Caco-2 (cell line): ENCODE data around the gene FOXN3. TPM values are rescaled to one million over a fixed set of nuclear protein-coding genes. Genes with fewer than 3 reads are reported as not detected.

Experiments
- BruUV-seq: library from RNA; stranded (reverse); fragments of 400-500 nt; replicated peaks from 2 replicates; lab custom pipeline; 2021; lab: Mats Ljungman, UMichigan
- CTCF ChIA-PET: fragments of 300-600 bp; sonication (Branson Sonifier 250); formaldehyde crosslinking; loops from one replicate; lab custom pipeline; 2022; ENCODE audit warnings: antibody characterized with exemption; lab: Charles Lee
- POLR2A ChIA-PET: fragments of 300-600 bp; sonication (Branson Sonifier 250); formaldehyde crosslinking; loops from one replicate; lab custom pipeline; 2022; ENCODE audit warnings: antibody characterized with exemption; lab: Charles Lee
- DNase-seq, 2 experiments: peaks; one replicate each; pipeline versions ENCODE4 v3.0.0 to v3.0.0-alpha.2; 2020 to 2022
- H3K27me3 ChIP-seq: replicated peaks from 2 replicates; pipeline ENCODE4 v1.6.0; 2011; ENCODE audit warnings: low read length; ENCODE audit not compliant: control insufficient read depth, insufficient read depth
- H3K36me3 ChIP-seq: 2 replicates; pipeline ENCODE4 v1.5.1; 2011; ENCODE audit warnings: low read length; ENCODE audit not compliant: control insufficient read depth, insufficient read depth
- H3K4me1 ChIP-seq: fragments of 250-450 bp; sonication (Bioruptor Pico); 2 replicates; pipeline ENCODE4 v1.5.1; 2020; ENCODE audit warnings: mild to moderate bottlenecking
- H3K4me3 ChIP-seq: 2 replicates; pipeline ENCODE4 v1.5.1; 2011; ENCODE audit warnings: low read depth, mild to moderate bottlenecking, control low read depth, low read length
- H3K9me3 ChIP-seq: fragments of 250-450 bp; sonication (Bioruptor Pico); 2 replicates; pipeline ENCODE4 v1.5.1; 2020; ENCODE audit warnings: mild to moderate bottlenecking, moderate library complexity
- H3K27ac Mint-ChIP-seq: one replicate; pipeline ENCODE4 v1.8.0; 2022; ENCODE audit warnings: mixed read lengths; ENCODE audit not compliant: unreplicated experiment
- H3K27me3 Mint-ChIP-seq: one replicate; pipeline ENCODE4 v1.8.0; 2022; ENCODE audit warnings: mixed read lengths; ENCODE audit not compliant: insufficient read depth, unreplicated experiment
- H3K36me3 Mint-ChIP-seq: one replicate; pipeline ENCODE4 v1.8.0; 2022; ENCODE audit warnings: mild to moderate bottlenecking, mixed read lengths; ENCODE audit not compliant: insufficient read depth, unreplicated experiment
- H3K4me1 Mint-ChIP-seq: one replicate; pipeline ENCODE4 v1.8.0; 2022; ENCODE audit warnings: low read depth, mixed read lengths; ENCODE audit not compliant: unreplicated experiment
- H3K4me3 Mint-ChIP-seq: one replicate; pipeline ENCODE4 v1.8.0; 2022; ENCODE audit warnings: mild to moderate bottlenecking, moderate library complexity, mixed read lengths; ENCODE audit not compliant: unreplicated experiment
- H3K9me3 Mint-ChIP-seq: one replicate; pipeline ENCODE4 v1.8.0; 2022; ENCODE audit warnings: mixed read lengths; ENCODE audit not compliant: unreplicated experiment
- CTCF ChIP-seq, 2 experiments: fragments of 200-600 bp in 1 of 2; IDR thresholded peaks; 1 replicate in 1 of 2; 2 replicates in 1 of 2; pipeline versions ENCODE4 v1.5.1 to v1.8.0; 2011 to 2022; ENCODE audit warnings: antibody characterized with exemption in 1 of 2, control low read depth in 1 of 2, inconsistent platforms in 1 of 2, low read depth in 1 of 2, low read length in 1 of 2, mild to moderate bottlenecking in 1 of 2, moderate library complexity in 1 of 2; ENCODE audit not compliant: insufficient read depth in 1 of 2, severe bottlenecking in 1 of 2, unreplicated experiment in 1 of 2
- intact Hi-C: fragments of 100-400 bp; cut with micrococcal nuclease; formaldehyde crosslinking; loops from one replicate; pipeline ENCODE4 v1.10.0; 2022; ENCODE audit not compliant: unreplicated experiment
- total RNA-seq: library from RNA; stranded (reverse); gene quantifications from 2 replicates; pipeline ENCODE4 v1.2.3, GENCODE V29; 2022

FOXN3 gene
- total RNA-seq, 1 experiment from 2014 or later: 20.6 TPM

GRCh38 chr14:89255852-89256251 is 161.2 kb downstream of the FOXN3 start:
- CTCF ChIA-PET: no interaction called here
- Mint-ChIP-seq H3K27me3 (no peaks in the 10 kb centered on the region), H3K9me3 (no peaks in the 10 kb centered on the region), H3K27ac (no peak overlapping the region), H3K4me3 (no peak overlapping the region), H3K4me1 (no peaks in the 10 kb centered on the region), H3K36me3 (no peaks in the 10 kb centered on the region)
- Histone ChIP-seq H3K4me3 (no peak overlapping the region), H3K9me3 (no peaks in the 10 kb centered on the region), H3K36me3 (no peaks in the 10 kb centered on the region), H3K27me3 (no peaks in the 10 kb centered on the region), H3K4me1 (no peaks in the 10 kb centered on the region)
- intact Hi-C loops: no loop called here
- POLR2A ChIA-PET: no interaction called here
- no TSS peak for BruUV-seq
- no peak for TF ChIP-seq CTCF (IDR thresholded peaks at IDR 0.05; ENCODE audit: insufficient read depth in 1 of 2, low read depth in 1 of 2, low read length in 1 of 2, severe bottlenecking in 1 of 2, unreplicated experiment in 1 of 2)
- no peak for DNase-seq

DNA sequence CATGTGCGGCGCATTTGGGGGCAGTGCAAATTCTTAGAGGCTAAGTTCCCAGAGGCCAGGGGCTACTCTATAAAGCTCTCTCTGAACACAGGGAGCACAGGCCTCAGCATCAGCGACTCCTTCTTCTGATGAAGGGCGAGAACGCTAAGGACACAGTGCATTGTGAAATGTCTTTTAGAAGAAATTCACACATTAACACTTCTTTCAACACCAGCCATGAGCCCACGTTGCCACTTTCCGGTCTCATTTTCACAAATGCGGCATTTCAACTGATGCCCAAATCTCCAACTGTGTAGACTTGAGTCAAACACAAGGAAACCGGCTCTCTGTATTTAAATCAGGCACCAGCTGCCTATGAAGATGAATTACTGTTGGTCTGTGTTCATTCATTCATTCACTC is 162.0 kb downstream of the FOXN3 start:
- ChIA-PET CTCF (no interaction called here), POLR2A (no interaction called here)
- H3K4me3 Mint-ChIP-seq: no peak overlapping the region
- no peak overlapping the region for H3K27ac Mint-ChIP-seq
- H3K27me3 Mint-ChIP-seq: no peaks in the 10 kb centered on the region
- no peak for DNase-seq
- no peaks in the 10 kb centered on the region for H3K9me3 Mint-ChIP-seq
- H3K36me3 Mint-ChIP-seq: no peaks in the 10 kb centered on the region
- TF ChIP-seq CTCF (IDR thresholded peaks at IDR 0.05; ENCODE audit: insufficient read depth in 1 of 2, low read depth in 1 of 2, low read length in 1 of 2, severe bottlenecking in 1 of 2, unreplicated experiment in 1 of 2): no peak
- Histone ChIP-seq H3K27me3 (no peaks in the 10 kb centered on the region), H3K36me3 (no peaks in the 10 kb centered on the region), H3K9me3 (no peaks in the 10 kb centered on the region), H3K4me3 (no peak overlapping the region), H3K4me1 (no peaks in the 10 kb centered on the region)
- no TSS peak for BruUV-seq
- intact Hi-C loops: no loop called here
- no peaks in the 10 kb centered on the region for H3K4me1 Mint-ChIP-seq

DNA sequence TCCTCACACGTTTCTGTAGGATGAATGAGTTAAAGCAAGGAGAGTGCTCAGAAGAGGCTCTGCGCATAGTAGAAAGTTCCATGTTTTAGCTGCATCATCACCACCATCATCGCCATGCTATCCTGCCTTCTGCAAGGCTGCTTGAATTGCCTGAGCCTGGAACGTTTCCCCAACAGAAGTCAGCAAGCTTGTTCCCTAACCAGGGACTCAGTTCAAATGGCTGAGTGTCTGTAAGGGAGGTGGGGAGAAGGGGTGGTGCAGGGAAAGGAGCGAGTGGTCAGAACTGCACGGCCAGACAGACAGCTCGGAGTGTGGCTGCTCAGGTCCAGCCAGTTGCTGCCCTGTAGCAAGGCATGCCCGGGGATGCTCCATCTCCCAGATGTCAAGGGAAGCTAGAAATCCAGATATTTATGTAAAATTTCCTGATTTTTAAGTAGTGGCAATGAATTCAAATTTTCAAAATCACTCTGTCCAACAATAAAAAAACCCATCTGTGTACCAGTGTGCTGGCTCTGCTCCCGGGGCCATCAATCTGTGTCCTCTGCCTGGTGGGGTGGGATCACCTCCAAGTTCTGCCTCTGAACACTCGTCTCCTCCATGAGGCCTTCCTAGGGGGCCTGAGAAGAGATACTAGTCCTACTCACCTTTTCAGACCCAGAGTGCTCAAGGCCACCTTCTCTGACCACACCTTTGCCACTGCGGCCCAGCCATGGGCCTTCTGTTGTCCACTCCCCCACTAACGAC is 162.7 kb downstream of the FOXN3 start:
- Histone ChIP-seq H3K27me3 (no peaks in the 10 kb centered on the region), H3K4me3 (no peak overlapping the region), H3K4me1 (no peaks in the 10 kb centered on the region), H3K9me3 (no peaks in the 10 kb centered on the region), H3K36me3 (no peaks in the 10 kb centered on the region)
- H3K36me3 Mint-ChIP-seq: no peaks in the 10 kb centered on the region
- H3K9me3 Mint-ChIP-seq: no peaks in the 10 kb centered on the region
- H3K4me3 Mint-ChIP-seq: no peak overlapping the region
- no TSS peak for BruUV-seq
- ChIA-PET POLR2A (no interaction called here), CTCF (no interaction called here)
- H3K27me3 Mint-ChIP-seq: no peaks in the 10 kb centered on the region
- no peaks in the 10 kb centered on the region for H3K4me1 Mint-ChIP-seq
- no peak for TF ChIP-seq CTCF (IDR thresholded peaks at IDR 0.05; ENCODE audit: insufficient read depth in 1 of 2, low read depth in 1 of 2, low read length in 1 of 2, severe bottlenecking in 1 of 2, unreplicated experiment in 1 of 2)
- intact Hi-C loops: loop anchor here (5.0 kb wide), 1 partner anchor 163 kb away; the partner anchor contains the start of gene FOXN3
- no peak for DNase-seq
- no peak overlapping the region for H3K27ac Mint-ChIP-seq
